ENCODE data around the gene ATXN7L1.

- TF ChIP-seq, protein P1, sequence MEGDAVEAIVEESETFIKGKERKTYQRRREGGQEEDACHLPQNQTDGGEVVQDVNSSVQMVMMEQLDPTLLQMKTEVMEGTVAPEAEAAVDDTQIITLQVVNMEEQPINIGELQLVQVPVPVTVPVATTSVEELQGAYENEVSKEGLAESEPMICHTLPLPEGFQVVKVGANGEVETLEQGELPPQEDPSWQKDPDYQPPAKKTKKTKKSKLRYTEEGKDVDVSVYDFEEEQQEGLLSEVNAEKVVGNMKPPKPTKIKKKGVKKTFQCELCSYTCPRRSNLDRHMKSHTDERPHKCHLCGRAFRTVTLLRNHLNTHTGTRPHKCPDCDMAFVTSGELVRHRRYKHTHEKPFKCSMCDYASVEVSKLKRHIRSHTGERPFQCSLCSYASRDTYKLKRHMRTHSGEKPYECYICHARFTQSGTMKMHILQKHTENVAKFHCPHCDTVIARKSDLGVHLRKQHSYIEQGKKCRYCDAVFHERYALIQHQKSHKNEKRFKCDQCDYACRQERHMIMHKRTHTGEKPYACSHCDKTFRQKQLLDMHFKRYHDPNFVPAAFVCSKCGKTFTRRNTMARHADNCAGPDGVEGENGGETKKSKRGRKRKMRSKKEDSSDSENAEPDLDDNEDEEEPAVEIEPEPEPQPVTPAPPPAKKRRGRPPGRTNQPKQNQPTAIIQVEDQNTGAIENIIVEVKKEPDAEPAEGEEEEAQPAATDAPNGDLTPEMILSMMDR (IDR thresholded peaks at IDR 0.05) = no peak
- TF ChIP-seq POLR2A (IDR thresholded peaks at IDR 0.05) = no peak
- TF ChIP-seq EP300 (IDR thresholded peaks at IDR 0.05) = no peak
- TF ChIP-seq POLR2AphosphoS5 (IDR thresholded peaks at IDR 0.05) = no peak
Measured at GRCh38 chr7:105621176-105621575, 255.2 kb downstream of the ATXN7L1 start.

All from gastroesophageal sphincter (tissue), 3 donors.